IMR-90 (cell line): ENCODE data around the gene PLCG1.

Experiments used
- BHLHE40 ChIP-seq: fragments of 150-350 bp; IDR thresholded peaks from 2 replicates; pipeline ENCODE4 v1.6.1; 2016; ENCODE audit warnings: mild to moderate bottlenecking, low read depth, low read length
- CEBPB ChIP-seq: IDR thresholded peaks from 2 replicates; pipeline ENCODE4 v1.6.1; 2012; ENCODE audit warnings: low read depth, low read length, improper control_type of control experiment
- CHD1 ChIP-seq: IDR thresholded peaks from 2 replicates; pipeline ENCODE4 v1.6.1; 2012; ENCODE audit warnings: low read depth, low read length, improper control_type of control experiment
- FOS ChIP-seq: fragments of 150-350 bp; IDR thresholded peaks from 2 replicates; pipeline ENCODE4 v1.6.1; 2016; ENCODE audit warnings: low read depth, low read length
- MAFK ChIP-seq: IDR thresholded peaks from 2 replicates; pipeline ENCODE4 v1.6.1; 2012; ENCODE audit warnings: low read depth, low read length, improper control_type of control experiment
- MAZ ChIP-seq: IDR thresholded peaks from 2 replicates; pipeline ENCODE4 v1.6.1; 2012; ENCODE audit warnings: low read depth, mild to moderate bottlenecking, low read length, improper control_type of control experiment, moderate library complexity, borderline replicate concordance
- POLR2A ChIP-seq: IDR thresholded peaks from 2 replicates; pipeline ENCODE4 v1.6.1; 2012; ENCODE audit warnings: mild to moderate bottlenecking, low read depth, low read length
- RAD21 ChIP-seq: IDR thresholded peaks from 2 replicates; pipeline ENCODE4 v1.6.1; 2012; ENCODE audit warnings: low read length, improper control_type of control experiment
- RFX5 ChIP-seq: IDR thresholded peaks from 2 replicates; pipeline ENCODE4 v1.8.0; 2012; ENCODE audit warnings: low read depth, mild to moderate bottlenecking, low read length, moderate library complexity
- TF ChIP-seq, protein P1 (sequence below): conservative IDR thresholded peaks from 2 replicates; pipeline ENCODE4 v1.5.1; 2012; ENCODE audit warnings: mild to moderate bottlenecking, low read depth, low read length, improper control_type of control experiment

DNA sequence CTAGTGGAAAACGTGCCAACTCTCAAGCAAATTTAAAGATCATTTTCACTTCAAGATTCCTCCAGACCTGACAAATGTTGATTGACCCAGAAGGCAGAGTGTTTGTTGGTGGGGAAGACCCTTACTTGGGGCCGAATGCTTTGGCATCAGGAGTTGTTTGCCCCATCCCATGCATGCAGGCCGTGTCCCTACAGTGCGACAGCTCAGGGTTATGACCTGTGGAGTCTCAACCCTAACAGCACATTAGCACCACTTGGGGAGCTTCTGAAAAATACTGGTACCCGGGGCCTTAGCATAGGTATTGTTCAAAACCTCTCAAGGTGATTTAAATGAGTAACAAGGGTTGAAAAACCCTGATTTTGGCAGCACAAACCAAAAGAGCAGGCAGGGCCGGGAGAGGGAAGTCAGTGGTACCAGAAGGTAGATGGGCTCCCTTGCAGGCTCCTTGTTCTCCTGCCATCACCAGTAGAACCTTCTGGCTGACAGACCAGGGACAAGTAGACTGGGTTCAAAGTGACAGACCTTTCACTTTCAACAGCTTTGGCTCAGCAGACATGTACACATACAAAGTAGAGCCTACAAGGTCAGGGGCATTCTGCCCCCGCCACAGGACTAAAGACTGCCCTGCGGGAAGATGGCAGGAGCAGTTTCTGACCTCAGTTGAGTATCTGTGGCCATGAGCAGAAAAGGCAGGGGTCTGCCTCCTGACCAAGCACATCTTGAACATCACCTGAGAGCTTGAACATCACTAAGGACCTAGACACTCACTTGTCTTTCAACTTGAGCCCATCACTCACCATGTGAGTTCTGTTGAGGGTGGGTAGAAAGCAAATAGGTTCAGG is 39.6 kb downstream of the PLCG1 start:
- TF ChIP-seq POLR2A (no peak), MAZ (no peak), FOS (no peak), BHLHE40 (no peak), RAD21 (no peak), CHD1 (no peak), RFX5 (no peak), MAFK (no peak), CEBPB (no peak)
- TF ChIP-seq, protein P1, sequence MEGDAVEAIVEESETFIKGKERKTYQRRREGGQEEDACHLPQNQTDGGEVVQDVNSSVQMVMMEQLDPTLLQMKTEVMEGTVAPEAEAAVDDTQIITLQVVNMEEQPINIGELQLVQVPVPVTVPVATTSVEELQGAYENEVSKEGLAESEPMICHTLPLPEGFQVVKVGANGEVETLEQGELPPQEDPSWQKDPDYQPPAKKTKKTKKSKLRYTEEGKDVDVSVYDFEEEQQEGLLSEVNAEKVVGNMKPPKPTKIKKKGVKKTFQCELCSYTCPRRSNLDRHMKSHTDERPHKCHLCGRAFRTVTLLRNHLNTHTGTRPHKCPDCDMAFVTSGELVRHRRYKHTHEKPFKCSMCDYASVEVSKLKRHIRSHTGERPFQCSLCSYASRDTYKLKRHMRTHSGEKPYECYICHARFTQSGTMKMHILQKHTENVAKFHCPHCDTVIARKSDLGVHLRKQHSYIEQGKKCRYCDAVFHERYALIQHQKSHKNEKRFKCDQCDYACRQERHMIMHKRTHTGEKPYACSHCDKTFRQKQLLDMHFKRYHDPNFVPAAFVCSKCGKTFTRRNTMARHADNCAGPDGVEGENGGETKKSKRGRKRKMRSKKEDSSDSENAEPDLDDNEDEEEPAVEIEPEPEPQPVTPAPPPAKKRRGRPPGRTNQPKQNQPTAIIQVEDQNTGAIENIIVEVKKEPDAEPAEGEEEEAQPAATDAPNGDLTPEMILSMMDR: no peak
